IPS-15b (cell line): ENCODE measurements around the gene MKNK1.
A peak's percentile ranks its signal among the peaks of the same experiment; 100 is the strongest.

Experiments used
- H3K27me3 ChIP-seq: one replicate; pipeline ENCODE4 v1.6.1; 2013; ENCODE audit warnings: low read length; ENCODE audit not compliant: control insufficient read depth, insufficient read depth
- H3K36me3 ChIP-seq: one replicate; pipeline ENCODE4 v1.6.1; 2013; ENCODE audit warnings: low read length; ENCODE audit not compliant: control insufficient read depth, insufficient read depth
- H3K4me1 ChIP-seq: one replicate; pipeline ENCODE4 v1.6.1; 2013; ENCODE audit warnings: mild to moderate bottlenecking, low read length; ENCODE audit not compliant: control insufficient read depth, insufficient read depth
- H3K4me3 ChIP-seq: one replicate; pipeline ENCODE4 v1.5.1; 2013; ENCODE audit warnings: low read depth, low read length
- H3K9ac ChIP-seq: one replicate; pipeline ENCODE4 v1.6.1; 2013; ENCODE audit warnings: low read depth, mild to moderate bottlenecking, low read length
- H3K9me3 ChIP-seq: one replicate; pipeline ENCODE4 v1.6.1; 2013; ENCODE audit warnings: mild to moderate bottlenecking, low read length; ENCODE audit not compliant: control insufficient read depth, insufficient read depth

The MKNK1 gene

GRCh38 chr1:46554236-46554596 lies 49.9 kb downstream of the MKNK1 start:
- no peaks in the 10 kb centered on the region for H3K9me3 ChIP-seq
- H3K4me3 ChIP-seq = no peak overlapping the region
- no peaks in the 10 kb centered on the region for H3K36me3 ChIP-seq
- H3K27me3 ChIP-seq = peaks cover 8% of the 10 kb centered on the region
- H3K9ac ChIP-seq = no peak overlapping the region
- peaks cover 11% of the 10 kb centered on the region for H3K4me1 ChIP-seq

GRCh38 chr1:46553506-46553905 lies 50.6 kb downstream of the MKNK1 start:
- H3K4me3 ChIP-seq = no peak overlapping the region
- peaks cover 11% of the 10 kb centered on the region for H3K4me1 ChIP-seq
- no peaks in the 10 kb centered on the region for H3K9me3 ChIP-seq
- H3K9ac ChIP-seq = no peak overlapping the region
- no peaks in the 10 kb centered on the region for H3K36me3 ChIP-seq
- peaks cover 8% of the 10 kb centered on the region for H3K27me3 ChIP-seq

DNA sequence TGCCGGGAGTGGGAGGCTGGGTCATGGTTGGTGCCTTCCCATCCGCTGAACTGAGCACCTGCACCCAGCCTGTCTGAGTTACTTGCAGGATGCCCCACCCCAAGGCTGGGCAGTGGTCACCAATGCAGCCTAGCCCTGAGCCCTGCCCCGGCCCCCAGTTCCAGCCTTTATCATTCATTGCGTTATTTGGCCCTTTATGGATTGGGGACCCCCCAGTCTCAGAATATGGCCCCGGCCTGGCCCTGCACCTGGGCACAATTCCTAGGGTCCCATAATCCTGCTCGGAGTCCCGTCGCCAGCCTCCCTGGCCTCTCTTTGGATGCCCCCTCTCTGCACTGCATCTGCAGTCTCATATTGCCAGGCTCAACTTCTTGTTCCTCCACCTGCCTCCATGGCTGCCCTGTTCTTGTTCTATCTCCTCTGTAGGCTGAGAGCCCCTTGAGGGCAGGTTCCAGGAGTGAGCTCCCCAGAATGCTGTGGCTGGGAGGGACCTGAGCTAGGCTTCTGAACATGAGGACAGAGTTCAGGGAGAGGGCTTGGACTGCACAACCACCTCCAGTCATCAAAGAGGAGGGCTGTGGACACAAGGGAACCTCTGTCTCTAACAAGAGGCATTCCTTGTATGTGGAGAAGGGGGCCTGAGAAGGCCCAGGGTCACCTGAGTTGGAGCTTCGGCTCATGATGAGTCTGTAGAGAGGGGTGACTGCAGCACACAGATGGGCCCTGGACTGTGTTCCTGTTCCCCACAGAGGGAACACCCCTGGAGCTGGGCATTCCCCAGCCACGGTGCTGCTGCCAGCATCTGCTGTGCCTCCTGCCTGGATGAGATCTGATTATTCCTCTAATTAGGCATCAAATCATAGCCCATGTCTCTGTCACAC lies 51.5 kb downstream of the MKNK1 start:
- no peaks in the 10 kb centered on the region for H3K9me3 ChIP-seq
- peaks cover 7% of the 10 kb centered on the region for H3K4me1 ChIP-seq
- H3K27me3 ChIP-seq = peaks cover 8% of the 10 kb centered on the region
- H3K9ac ChIP-seq = no peak overlapping the region
- H3K4me3 ChIP-seq = no peak overlapping the region
- no peaks in the 10 kb centered on the region for H3K36me3 ChIP-seq

DNA sequence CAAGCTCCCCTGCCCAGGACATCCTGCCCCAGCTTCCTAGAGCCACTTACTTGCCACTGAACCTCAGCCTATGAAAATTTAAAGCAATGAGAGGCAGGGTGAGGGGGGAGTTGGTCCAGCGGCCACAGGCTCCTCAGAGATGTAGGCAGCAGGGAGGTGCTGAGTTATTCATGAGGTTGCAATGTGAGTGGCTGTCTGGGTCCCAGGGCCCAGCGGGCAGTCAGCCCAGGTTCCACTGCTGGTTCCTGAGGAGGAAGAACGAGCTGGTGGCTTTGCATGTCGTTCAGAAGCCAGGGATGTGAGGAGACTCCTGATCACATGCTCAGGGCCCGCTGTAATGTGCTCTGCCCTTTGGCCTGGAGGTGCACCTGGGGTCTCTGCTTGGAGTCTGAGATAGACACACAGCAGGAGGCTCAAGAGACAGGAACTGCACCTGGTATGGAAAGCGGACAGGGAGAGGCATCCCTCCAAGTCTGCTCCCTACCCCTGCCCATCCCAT lies 52.4 kb downstream of the MKNK1 start, which contains the start of gene KNCN:
TSS of gene KNCN (minus strand) at position 51 of the 499 bp plus-strand sequence. CDS start 432 bp downstream, outside the sequence.
- Histone ChIP-seq H3K4me3 (peak within 1 kb of the TSS; percentile 8), H3K27me3 (peaks cover 14% of the 10 kb centered on the region), H3K9ac (no peak within 1 kb of the TSS), H3K9me3 (no peaks in the 10 kb centered on the region), H3K36me3 (no peaks in the 10 kb centered on the region), H3K4me1 (peaks cover 7% of the 10 kb centered on the region)

DNA sequence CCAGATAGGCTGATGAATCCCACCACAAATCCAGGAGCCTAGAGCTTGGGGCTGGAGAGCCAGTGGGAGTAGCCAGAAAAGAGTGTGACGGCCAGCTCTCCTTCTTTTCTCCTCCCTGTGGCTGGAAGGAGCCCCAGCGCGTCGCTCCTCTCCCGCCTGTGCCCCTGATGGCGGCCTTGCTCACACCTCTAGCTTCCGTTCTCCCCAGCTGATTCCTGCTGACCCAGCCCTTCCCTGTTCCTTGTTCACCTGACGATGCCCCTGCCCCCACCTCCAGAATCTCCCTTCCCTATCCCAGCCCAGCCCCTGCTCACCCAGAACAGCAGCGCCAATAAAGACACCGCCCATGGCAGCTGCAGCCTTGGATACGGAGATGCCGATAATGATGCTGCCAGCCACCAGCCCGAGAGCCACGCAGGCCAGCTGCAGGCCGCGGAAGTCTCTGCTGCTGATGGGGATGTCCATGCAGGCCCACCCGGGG lies 53.3 kb downstream of the MKNK1 start:
- H3K9ac ChIP-seq = no peak overlapping the region

DNA sequence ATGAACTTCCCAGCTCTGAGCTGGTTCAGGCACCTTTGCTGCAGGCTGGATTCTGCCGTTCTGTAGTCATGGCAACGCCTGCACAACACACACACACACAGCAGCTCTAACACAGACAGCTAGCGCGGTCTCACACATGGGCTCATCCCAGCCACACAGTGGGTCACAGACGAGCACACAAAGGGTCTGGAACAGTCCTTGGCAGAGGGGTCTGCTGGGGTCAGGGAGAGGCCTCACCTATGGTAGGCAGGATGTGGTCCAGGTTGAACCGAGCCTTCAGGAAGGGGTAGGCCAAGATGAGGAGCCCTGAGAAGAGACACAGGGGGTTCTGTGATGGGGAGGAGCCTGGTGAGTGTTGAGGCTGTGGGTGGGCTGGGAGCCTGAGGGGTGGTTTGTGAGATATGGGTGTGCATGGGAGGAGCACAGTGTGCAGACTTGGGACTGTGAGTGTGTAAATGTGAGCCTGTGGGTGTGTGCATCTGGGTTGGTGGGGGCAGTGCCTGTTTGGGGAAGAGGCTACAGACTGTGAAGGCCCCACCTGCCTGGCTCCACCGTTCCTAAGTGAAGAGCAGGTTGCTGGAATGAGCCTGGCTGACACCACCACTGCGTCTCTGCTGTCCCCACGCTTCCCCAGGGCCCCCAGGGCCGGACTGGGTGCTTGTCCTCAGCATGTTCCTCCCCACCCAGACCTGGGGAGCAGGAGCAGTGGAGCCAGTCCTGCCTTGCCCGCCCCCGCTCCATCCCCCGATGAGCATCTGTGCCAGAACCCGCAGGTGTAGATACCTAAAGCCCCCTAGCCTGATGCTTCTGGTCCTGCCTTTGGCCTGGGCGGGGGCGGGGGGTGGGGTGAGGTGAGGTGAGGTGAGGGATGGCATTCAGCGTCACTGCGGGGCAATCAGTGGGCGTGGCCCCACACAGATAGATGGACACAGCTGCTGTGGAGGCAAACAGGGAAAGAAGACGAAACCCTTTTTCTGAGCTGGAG lies 54.1 kb downstream of the MKNK1 start:
- peaks cover 7% of the 10 kb centered on the region for H3K4me1 ChIP-seq
- H3K27me3 ChIP-seq = peaks cover 31% of the 10 kb centered on the region
- H3K9me3 ChIP-seq = no peaks in the 10 kb centered on the region
- H3K9ac ChIP-seq = no peak overlapping the region
- no peak overlapping the region for H3K4me3 ChIP-seq
- no peaks in the 10 kb centered on the region for H3K36me3 ChIP-seq

More for the DNA sequence above, 53.3 kb downstream of the MKNK1 start:
- Histone ChIP-seq H3K27me3 (peaks cover 23% of the 10 kb centered on the region), H3K4me3 (peak overlapping the region; percentile 8), H3K9me3 (no peaks in the 10 kb centered on the region), H3K4me1 (peaks cover 7% of the 10 kb centered on the region), H3K36me3 (no peaks in the 10 kb centered on the region)

DNA sequence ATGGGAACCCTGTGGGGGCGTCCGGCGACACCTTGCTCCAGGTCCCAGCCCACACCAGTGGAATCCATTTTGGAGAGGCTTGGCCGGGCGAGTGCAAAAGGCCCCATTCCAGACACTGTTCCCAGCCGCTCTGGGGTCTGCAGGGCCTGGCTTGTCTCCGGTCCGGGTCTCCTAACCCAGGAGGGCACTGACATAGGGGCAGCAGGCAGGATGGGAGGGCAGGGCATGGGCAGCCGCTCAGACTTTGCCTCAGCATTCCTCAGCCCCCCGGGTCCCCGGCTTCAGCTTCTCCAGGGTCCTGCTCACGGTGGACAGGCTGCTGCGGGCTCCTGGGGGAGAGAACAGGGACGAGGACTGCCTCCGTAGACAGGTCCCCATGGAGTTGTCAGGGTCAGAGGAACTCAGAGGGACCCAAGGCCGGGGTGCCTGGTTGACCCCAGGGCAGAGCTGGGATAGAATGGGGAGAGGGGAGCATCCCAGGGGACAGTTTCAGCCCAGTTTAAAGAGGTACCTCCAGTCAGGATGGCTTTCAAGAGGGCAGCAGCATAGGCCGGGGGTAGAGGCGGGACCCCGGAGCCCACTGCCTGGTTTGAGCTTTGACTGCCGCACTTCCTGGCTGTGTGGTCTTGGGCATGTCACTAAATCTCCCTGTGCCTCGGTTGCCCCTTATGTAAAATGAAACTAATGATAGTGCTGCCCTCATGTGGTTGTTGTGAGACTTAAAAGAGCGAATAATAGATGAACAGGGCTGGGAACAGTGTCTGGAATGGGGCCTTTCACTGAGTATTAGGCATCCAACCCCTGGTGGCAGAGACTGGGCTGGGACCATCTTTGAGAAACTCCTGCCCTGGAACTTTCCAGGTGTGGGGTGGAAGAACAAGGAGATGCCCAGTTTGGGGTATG lies 56.3 kb downstream of the MKNK1 start:
- Histone ChIP-seq H3K27me3 (peaks cover 53% of the 10 kb centered on the region), H3K36me3 (no peaks in the 10 kb centered on the region)

GRCh38 chr1:46546210-46546609 lies 57.9 kb downstream of the MKNK1 start:
- Histone ChIP-seq H3K4me1 (peaks cover 11% of the 10 kb centered on the region), H3K27me3 (peaks cover 62% of the 10 kb centered on the region), H3K9me3 (no peaks in the 10 kb centered on the region), H3K36me3 (no peaks in the 10 kb centered on the region), H3K9ac (no peak overlapping the region), H3K4me3 (no peak overlapping the region)

More for the DNA sequence above, 56.3 kb downstream of the MKNK1 start:
- Histone ChIP-seq H3K4me3 (no peak overlapping the region), H3K4me1 (peaks cover 11% of the 10 kb centered on the region), H3K9ac (no peak overlapping the region), H3K9me3 (no peaks in the 10 kb centered on the region)

GRCh38 chr1:46545784-46546183 lies 58.3 kb downstream of the MKNK1 start:
- H3K4me1 ChIP-seq = peaks cover 11% of the 10 kb centered on the region
- peaks cover 65% of the 10 kb centered on the region for H3K27me3 ChIP-seq

GRCh38 chr1:46544561-46545240 lies 59.4 kb downstream of the MKNK1 start:
- H3K4me1 ChIP-seq = peaks cover 4% of the 10 kb centered on the region

More at GRCh38 chr1:46545784-46546183, 58.3 kb downstream of the MKNK1 start:
- Histone ChIP-seq H3K36me3 (no peaks in the 10 kb centered on the region), H3K4me3 (no peak overlapping the region), H3K9ac (no peak overlapping the region), H3K9me3 (no peaks in the 10 kb centered on the region)

More at GRCh38 chr1:46544561-46545240, 59.4 kb downstream of the MKNK1 start:
- Histone ChIP-seq H3K9ac (no peak overlapping the region), H3K9me3 (no peaks in the 10 kb centered on the region), H3K27me3 (peaks cover 75% of the 10 kb centered on the region), H3K36me3 (no peaks in the 10 kb centered on the region), H3K4me3 (peak overlapping the region; percentile 42)
